Nephron (organoid): ENCODE results near the gene HLA-G.

Experiments used
- H3K27ac Mint-ChIP-seq, 3 experiments: 2 replicates each; pipeline ENCODE4 v1.8.0; 2020; ENCODE audit warnings: mixed read lengths in 3 of 3, mild to moderate bottlenecking in 2 of 3, moderate library complexity in 1 of 3
- H3K27me3 Mint-ChIP-seq: 2 replicates; pipeline ENCODE4 v1.8.0; 2021; ENCODE audit warnings: low read depth, mild to moderate bottlenecking, moderate library complexity, mixed read lengths
- H3K36me3 Mint-ChIP-seq: 2 replicates; pipeline ENCODE4 v1.8.0; 2020; ENCODE audit warnings: low read depth, mixed read lengths
- H3K4me1 Mint-ChIP-seq: 2 replicates; pipeline ENCODE4 v1.8.0; 2020; ENCODE audit warnings: mixed read lengths
- H3K4me3 Mint-ChIP-seq, 3 experiments: 2 replicates each; pipeline ENCODE4 v1.8.0; 2020; ENCODE audit warnings: mild to moderate bottlenecking in 3 of 3, mixed read lengths in 3 of 3, moderate library complexity in 2 of 3
- H3K9me3 Mint-ChIP-seq: 2 replicates; pipeline ENCODE4 v1.8.0; 2020; ENCODE audit warnings: mixed read lengths
- TF ChIP-seq, protein P1 (sequence below), 3 experiments: fragments of 200-600 bp; sonication (generic); IDR thresholded peaks; one replicate each; pipeline ENCODE4 v1.5.0; 2021; ENCODE audit warnings: antibody characterized with exemption in 3 of 3; ENCODE audit not compliant: unreplicated experiment in 3 of 3

The HLA-G gene

DNA sequence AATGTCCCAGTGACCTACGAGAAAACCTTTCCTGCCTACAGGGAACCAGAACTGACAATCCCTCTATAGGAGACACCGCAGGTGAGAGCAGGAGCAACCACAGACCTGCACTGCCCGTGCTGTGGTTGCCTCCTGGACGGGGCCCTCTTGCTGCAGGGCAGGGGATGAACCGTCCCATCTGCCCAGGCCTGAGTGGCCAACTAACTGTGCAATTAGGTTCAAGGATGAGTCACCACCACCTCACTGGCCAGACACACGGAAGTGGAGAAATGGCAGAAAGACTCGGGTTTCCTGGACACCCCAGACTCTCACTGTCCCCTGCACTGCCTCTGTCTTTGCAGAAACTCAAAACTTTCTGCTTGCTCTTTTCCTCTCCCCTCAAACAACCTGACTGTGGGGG is 13.8 kb upstream of the HLA-G start:
- no peak overlapping the region for H3K4me3 Mint-ChIP-seq
- H3K9me3 Mint-ChIP-seq: no peaks in the 10 kb centered on the region
- no peaks in the 10 kb centered on the region for H3K36me3 Mint-ChIP-seq
- no peaks in the 10 kb centered on the region for H3K4me1 Mint-ChIP-seq
- TF ChIP-seq, protein P1, sequence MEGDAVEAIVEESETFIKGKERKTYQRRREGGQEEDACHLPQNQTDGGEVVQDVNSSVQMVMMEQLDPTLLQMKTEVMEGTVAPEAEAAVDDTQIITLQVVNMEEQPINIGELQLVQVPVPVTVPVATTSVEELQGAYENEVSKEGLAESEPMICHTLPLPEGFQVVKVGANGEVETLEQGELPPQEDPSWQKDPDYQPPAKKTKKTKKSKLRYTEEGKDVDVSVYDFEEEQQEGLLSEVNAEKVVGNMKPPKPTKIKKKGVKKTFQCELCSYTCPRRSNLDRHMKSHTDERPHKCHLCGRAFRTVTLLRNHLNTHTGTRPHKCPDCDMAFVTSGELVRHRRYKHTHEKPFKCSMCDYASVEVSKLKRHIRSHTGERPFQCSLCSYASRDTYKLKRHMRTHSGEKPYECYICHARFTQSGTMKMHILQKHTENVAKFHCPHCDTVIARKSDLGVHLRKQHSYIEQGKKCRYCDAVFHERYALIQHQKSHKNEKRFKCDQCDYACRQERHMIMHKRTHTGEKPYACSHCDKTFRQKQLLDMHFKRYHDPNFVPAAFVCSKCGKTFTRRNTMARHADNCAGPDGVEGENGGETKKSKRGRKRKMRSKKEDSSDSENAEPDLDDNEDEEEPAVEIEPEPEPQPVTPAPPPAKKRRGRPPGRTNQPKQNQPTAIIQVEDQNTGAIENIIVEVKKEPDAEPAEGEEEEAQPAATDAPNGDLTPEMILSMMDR (IDR thresholded peaks at IDR 0.05; ENCODE audit: unreplicated experiment in 3 of 3): no peak
- peaks cover 40% of the 10 kb centered on the region for H3K27me3 Mint-ChIP-seq
- H3K27ac Mint-ChIP-seq: no peak overlapping the region

DNA sequence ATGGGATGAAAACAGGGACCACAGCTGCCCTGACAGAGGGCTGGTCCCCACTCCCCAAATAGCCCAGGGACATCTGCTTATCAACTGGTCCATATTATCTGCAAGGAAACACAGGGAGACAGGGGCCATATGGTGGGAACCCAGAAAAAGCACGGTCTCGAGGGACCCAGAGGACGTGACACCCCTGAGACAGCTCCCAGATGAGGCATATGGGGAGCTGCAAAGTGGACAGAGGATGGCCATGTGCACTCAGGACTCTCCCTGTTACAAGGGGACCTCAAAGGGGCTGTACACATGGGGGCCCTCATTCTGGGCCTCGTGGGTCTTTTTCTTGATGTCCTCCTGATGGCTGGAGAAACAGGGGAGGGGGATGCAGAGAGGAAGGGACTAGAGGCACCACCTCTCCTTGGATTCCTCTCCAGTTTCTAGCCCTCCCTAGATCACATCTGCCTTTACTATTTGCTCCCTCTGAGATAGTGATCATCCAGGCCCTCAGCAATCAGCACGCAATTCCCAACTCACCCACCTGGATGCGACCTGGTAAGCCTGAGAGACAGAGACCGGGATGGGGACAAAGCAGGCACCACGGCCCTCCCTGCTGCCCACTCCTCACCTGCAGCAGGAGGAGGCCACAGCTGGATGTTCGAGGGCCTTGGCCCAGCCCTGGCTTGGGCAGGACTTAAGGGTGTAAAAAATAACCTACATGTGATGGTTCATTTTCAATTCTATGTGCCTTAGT is 13.1 kb upstream of the HLA-G start:
- Mint-ChIP-seq H3K4me1 (no peaks in the 10 kb centered on the region), H3K27me3 (peaks cover 39% of the 10 kb centered on the region), H3K9me3 (no peaks in the 10 kb centered on the region), H3K36me3 (no peaks in the 10 kb centered on the region), H3K27ac (no peak overlapping the region), H3K4me3 (no peak overlapping the region)
- TF ChIP-seq, protein P1 (IDR thresholded peaks at IDR 0.05; ENCODE audit: unreplicated experiment in 3 of 3): no peak

DNA sequence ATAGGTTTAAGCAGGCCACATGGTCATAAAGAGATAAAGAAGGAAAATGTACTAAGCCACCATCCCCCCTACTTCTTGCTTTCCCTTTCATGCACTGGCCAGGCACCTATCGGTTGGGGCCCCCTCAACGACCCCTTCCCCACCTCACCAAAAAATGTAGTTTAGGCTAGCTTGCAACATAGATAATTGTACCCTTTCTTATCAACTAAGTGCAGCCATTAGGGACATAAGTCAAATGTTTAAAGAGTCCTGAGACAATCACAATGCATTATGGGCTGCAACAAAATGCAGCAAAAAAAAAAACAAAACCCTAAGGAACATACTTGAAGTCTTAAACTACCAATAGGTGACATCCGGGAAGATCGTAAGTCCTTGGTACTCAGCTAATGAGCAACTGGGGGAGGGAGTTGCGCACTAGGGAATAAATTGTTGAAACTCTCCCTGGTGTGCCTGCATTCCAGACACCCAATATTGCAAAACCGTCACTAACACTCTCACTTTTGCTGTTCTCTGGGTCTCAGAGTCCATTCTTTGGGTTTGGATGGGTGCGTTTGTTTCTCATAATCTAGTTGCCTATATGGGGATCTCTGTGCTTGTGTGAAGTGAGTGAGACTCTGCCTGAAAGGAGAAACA is 12.4 kb upstream of the HLA-G start:
- Mint-ChIP-seq H3K4me3 (no peak overlapping the region), H3K9me3 (no peaks in the 10 kb centered on the region), H3K27me3 (peaks cover 32% of the 10 kb centered on the region), H3K36me3 (no peaks in the 10 kb centered on the region), H3K4me1 (no peaks in the 10 kb centered on the region), H3K27ac (no peak overlapping the region)
- TF ChIP-seq, protein P1 (IDR thresholded peaks at IDR 0.05; ENCODE audit: unreplicated experiment in 3 of 3): no peak

DNA sequence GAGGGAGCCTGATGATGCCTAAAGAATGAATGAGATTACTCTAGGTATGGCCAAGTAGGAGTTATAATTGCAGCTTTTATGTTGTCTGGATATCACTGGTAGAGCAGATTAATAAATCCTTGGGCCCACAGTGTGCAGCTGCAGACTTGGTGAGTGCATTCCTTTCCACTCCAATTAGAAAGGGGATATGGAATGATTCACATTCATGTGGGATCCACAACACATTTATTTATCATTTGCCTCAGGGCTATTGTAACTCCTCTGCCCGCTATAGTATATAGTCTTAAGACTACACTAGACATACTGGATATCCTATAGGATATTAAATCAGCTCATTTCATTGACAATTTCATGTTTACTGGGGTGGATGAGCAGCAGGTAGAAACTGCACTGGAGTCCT is 11.6 kb upstream of the HLA-G start:
- H3K27me3 Mint-ChIP-seq: peaks cover 32% of the 10 kb centered on the region

DNA sequence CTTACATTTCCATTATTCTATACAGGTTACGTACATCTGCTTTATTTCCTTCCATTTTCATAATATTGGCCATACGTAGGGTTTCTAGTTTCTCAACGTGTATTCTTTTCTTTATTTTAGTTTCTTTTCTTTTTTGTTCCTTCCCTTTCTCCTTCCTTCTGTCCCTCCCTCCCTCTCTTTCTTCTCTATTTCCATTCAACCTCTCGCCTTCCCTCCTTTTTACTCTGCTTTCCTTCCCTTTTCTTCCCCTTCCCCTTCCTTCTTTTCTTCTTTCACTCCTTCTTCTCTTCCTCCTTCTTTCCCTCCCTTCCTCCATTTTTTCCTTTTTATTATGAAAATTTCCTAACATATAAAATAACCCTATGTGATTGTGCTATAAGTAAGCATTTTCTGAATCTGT is 8.7 kb upstream of the HLA-G start:
- Mint-ChIP-seq H3K4me3 (no peak overlapping the region), H3K27me3 (peaks cover 40% of the 10 kb centered on the region)

More for the DNA sequence above, 11.6 kb upstream of the HLA-G start:
- H3K36me3 Mint-ChIP-seq: no peaks in the 10 kb centered on the region
- H3K27ac Mint-ChIP-seq: no peak overlapping the region
- H3K9me3 Mint-ChIP-seq: no peaks in the 10 kb centered on the region
- no peaks in the 10 kb centered on the region for H3K4me1 Mint-ChIP-seq
- TF ChIP-seq, protein P1 (IDR thresholded peaks at IDR 0.05; ENCODE audit: unreplicated experiment in 3 of 3): no peak
- no peak overlapping the region for H3K4me3 Mint-ChIP-seq

More for the DNA sequence above, 8.7 kb upstream of the HLA-G start:
- TF ChIP-seq, protein P1 (IDR thresholded peaks at IDR 0.05; ENCODE audit: unreplicated experiment in 3 of 3): no peak
- H3K4me1 Mint-ChIP-seq: no peaks in the 10 kb centered on the region
- no peak overlapping the region for H3K27ac Mint-ChIP-seq
- H3K36me3 Mint-ChIP-seq: no peaks in the 10 kb centered on the region
- H3K9me3 Mint-ChIP-seq: no peaks in the 10 kb centered on the region
